AG10803 (cell line): ENCODE results near the gene LRRIQ4.

Source experiments
- DNase-seq: peaks from one replicate; pipeline ENCODE4 v3.0.0; 2010; ENCODE audit warnings: low read depth
- H3K4me3 ChIP-seq: 2 replicates; pipeline ENCODE4 v1.5.1; 2011; ENCODE audit warnings: mild to moderate bottlenecking, low read length, control low read depth
- TF ChIP-seq, protein P1 (sequence below): conservative IDR thresholded peaks from 2 replicates; pipeline ENCODE4 v1.5.1; 2011; ENCODE audit warnings: mild to moderate bottlenecking, low read length, control low read depth, inconsistent platforms

Gene LRRIQ4

DNA sequence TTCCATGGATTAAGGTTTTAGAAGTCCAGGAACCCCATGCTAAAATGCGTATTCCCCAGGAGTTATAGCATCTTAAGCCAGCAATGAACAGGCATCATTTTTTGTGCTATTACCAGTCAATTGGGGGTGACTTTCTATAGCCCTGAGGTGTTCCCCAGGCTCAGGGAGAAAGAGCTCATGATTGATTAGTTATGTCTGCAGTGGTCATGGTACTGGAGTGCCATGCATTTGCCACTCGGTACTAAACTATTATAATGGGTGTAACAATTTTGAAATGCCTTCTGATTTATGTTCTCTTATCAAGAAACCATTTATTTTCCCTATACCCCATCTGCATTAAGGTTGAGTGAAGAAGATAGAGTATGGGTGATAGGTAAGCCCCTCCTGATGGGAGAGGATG, 45.1 kb downstream of the LRRIQ4 start:
- DNase-seq: no peak
- TF ChIP-seq, protein P1, sequence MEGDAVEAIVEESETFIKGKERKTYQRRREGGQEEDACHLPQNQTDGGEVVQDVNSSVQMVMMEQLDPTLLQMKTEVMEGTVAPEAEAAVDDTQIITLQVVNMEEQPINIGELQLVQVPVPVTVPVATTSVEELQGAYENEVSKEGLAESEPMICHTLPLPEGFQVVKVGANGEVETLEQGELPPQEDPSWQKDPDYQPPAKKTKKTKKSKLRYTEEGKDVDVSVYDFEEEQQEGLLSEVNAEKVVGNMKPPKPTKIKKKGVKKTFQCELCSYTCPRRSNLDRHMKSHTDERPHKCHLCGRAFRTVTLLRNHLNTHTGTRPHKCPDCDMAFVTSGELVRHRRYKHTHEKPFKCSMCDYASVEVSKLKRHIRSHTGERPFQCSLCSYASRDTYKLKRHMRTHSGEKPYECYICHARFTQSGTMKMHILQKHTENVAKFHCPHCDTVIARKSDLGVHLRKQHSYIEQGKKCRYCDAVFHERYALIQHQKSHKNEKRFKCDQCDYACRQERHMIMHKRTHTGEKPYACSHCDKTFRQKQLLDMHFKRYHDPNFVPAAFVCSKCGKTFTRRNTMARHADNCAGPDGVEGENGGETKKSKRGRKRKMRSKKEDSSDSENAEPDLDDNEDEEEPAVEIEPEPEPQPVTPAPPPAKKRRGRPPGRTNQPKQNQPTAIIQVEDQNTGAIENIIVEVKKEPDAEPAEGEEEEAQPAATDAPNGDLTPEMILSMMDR: no peak

DNA sequence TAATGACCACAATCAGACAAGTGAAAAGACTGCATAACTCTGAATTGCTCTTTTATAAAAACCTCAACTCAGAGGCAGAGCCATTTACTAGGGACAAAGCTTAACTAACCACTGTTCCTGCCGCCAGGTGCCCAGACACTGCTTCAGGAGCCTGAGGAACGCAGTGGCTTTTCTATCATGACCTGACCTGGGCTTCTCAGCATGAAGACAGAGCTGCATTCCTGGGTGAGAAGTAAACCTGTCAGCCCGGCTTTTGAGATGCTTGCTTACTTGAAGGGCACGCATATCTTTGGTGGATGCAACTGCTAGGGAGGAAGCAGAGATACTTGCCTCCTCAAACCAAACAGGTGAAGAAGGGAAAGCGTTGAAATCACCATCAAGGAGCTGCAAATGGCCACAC, 49.2 kb downstream of the LRRIQ4 start:
- H3K4me3 ChIP-seq: no peak overlapping the region
- TF ChIP-seq, protein P1: no peak
- no peak for DNase-seq

More for the DNA sequence above, 45.1 kb downstream of the LRRIQ4 start:
- no peak overlapping the region for H3K4me3 ChIP-seq

DNA sequence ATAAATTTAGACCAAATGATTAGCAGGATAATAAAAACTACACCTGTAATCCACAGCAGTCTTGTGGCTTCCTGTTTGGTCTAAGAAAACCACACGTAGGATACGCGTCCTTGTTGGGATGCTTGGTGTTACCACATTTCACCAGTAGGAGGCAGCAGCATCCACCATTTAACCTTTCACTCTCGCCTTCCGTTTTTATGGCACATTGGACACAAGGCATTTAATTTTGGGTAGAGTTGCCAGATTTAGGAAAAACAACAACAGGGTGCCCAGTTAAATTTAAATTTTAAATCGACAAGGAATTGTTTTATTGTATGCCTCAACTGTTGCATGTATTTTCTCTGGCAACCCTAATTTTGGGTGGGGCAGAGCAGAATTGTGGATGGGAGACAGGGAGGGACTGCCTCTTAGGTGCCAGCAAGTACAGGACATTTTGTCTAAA, 50.8 kb downstream of the LRRIQ4 start:
- no peak overlapping the region for H3K4me3 ChIP-seq
- peak; percentile 58 for DNase-seq
- TF ChIP-seq, protein P1: peak; percentile 95

DNA sequence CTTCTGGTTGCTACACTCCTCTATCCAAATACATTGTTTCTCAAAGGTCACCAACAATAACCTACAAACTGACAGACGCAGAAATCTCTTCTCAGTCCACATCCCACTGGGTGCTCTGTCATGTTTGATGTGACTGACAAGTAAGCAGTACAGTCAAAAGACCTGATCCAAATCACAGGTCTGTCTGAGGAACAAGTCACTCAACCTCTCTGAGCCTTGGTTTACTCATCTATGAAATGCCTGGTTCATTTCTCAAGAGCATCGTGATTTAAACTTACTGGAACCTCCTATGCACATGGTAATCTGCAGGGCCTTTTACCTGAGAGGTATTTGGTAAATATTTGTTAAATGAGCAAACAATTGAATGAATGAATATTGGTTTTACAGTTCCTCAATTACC, 51.6 kb downstream of the LRRIQ4 start:
- H3K4me3 ChIP-seq: no peak overlapping the region
- DNase-seq: no peak
- TF ChIP-seq, protein P1: no peak

DNA sequence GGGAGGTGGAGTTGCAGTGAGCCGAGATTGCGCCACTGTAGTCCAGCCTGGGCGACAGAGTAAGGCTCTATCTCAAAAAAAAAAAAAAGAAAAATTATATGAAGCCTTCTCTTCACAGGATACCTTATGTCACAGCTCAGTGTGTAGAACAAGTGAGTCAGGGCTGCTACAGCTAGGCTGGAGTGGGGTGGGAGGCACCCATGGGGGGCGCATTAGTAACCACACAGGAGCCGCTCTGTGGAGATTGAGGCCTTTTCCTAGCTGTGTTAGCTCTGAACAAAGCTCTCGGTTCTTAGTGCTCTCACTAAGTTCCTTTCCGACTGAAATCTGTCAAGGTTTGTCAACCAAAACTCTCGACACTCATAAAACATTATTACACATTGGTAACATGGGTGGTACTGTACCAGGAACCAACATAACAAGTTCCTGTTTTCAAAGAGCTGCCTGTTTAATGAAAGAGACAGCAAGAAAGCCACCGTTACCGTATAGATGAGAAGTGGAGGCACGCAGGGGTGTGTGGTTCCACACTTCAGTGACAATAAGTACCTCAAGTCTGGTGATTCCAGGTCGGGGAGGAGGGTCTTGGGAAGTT, 52.6 kb downstream of the LRRIQ4 start:
- DNase-seq: no peak
- TF ChIP-seq, protein P1: no peak
- no peak overlapping the region for H3K4me3 ChIP-seq

DNA sequence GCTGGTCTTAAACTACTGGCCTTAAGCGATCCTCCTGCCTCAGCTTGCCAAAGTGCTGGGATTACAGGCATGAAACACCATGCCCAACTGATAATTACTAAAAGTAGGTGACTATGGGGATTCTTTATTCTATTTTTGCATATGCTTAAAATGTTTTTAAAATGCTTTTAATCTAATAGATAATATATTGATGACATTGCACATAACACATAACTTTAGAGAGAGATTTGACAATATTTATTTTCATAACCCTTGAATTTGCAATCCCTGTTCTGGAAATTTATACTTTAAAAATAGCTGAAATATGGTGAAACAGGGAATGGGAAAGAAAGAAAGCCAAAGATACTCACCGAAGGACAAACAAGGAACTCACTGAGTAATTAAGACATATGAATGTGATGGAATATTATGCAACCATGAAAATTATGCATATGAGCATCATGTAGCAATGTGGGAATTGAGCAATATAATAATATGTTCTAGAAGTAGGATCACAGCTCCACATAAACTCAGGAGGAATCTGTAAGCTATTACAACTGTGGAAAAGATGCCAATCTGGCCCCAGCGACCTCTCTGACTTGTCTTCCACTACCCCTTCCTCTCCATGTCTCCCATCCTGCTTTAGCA, 55.0 kb downstream of the LRRIQ4 start:
- H3K4me3 ChIP-seq: no peak overlapping the region
- TF ChIP-seq, protein P1: no peak
- no peak for DNase-seq

DNA sequence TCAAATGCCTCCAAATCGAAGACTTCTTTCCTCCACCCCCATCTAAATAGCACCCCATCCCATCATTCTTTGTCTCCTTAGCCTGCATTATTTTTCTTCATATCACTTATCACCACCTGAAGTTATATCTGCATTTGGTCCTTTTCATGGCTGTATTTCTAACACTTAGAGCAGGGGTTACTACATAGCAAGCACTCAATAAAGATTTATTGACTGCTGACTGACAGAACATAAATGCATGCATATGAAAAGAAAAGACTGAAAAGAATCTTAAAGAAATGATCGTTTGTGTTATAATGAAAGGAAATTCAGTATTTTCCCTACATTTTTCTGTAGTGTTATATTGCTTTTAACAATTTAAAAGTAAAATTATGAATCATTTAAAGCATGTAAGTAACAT, 55.7 kb downstream of the LRRIQ4 start:
- no peak overlapping the region for H3K4me3 ChIP-seq
- TF ChIP-seq, protein P1: no peak
- DNase-seq: no peak
